22Rv1 (cell line): ENCODE measurements around the gene THAP4.
"Not testable (repeated sequence)": the region's sequence is repeated elsewhere in the genome, so short reads cannot be mapped to it uniquely, and the experiment has no call there.

ENCODE experiments used
- H3K27ac ChIP-seq: fragments of 450-650 bp; 2 replicates; pipeline ENCODE4 v1.5.1; 2017
- ZFX ChIP-seq: fragments of 450-650 bp; IDR thresholded peaks from 2 replicates; pipeline ENCODE4 v1.6.1; 2017; ENCODE audit warnings: antibody characterized with exemption, borderline replicate concordance
- TF ChIP-seq, protein P1 (sequence below): fragments of 450-650 bp; IDR thresholded peaks from 2 replicates; pipeline ENCODE4 v1.5.1; 2017; ENCODE audit warnings: mild to moderate bottlenecking

The THAP4 gene

DNA sequence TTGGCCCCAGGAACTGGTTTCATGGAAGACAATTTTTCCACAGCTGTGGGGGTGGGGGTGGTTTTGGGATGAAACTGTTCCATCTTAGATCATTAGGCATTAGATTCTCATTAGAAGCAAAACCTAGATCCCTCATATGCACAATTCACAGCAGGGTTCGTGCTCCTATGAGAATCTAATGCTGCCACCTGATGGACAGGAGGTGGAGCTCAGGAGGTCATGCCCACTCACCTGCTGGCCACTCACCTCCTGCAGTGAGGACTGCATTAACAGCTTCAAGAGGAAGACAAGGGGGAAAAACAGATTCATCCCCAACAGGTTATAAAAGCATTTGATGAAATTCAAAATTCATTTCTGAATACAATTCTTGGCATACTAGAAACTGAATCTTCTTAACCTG, 38.5 kb downstream of the THAP4 start:
- TF ChIP-seq, protein P1, sequence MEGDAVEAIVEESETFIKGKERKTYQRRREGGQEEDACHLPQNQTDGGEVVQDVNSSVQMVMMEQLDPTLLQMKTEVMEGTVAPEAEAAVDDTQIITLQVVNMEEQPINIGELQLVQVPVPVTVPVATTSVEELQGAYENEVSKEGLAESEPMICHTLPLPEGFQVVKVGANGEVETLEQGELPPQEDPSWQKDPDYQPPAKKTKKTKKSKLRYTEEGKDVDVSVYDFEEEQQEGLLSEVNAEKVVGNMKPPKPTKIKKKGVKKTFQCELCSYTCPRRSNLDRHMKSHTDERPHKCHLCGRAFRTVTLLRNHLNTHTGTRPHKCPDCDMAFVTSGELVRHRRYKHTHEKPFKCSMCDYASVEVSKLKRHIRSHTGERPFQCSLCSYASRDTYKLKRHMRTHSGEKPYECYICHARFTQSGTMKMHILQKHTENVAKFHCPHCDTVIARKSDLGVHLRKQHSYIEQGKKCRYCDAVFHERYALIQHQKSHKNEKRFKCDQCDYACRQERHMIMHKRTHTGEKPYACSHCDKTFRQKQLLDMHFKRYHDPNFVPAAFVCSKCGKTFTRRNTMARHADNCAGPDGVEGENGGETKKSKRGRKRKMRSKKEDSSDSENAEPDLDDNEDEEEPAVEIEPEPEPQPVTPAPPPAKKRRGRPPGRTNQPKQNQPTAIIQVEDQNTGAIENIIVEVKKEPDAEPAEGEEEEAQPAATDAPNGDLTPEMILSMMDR = peak; percentile 54
- no peak for TF ChIP-seq ZFX
- H3K27ac ChIP-seq = no peak overlapping the region

DNA sequence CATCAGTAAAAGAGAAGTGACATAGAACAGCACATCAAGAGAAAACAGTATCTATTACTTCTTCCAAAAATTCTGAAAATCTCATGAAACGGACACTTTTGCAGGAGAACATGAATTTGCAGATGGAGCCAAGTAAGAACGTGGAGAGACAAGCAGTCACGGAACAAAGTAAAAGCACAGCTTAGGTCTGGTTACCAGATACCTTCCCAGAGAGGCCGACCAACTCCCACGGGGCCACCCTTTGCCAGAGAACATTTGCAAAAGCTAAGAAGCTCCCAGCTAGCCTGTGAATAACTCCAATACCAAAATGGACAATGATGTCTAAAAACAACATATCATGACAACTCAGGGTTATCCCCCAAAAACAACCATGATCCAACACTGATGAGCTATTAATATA, 38.9 kb downstream of the THAP4 start:
- H3K27ac ChIP-seq = no peak overlapping the region
- TF ChIP-seq ZFX = no peak
- TF ChIP-seq, protein P1 = no peak

DNA sequence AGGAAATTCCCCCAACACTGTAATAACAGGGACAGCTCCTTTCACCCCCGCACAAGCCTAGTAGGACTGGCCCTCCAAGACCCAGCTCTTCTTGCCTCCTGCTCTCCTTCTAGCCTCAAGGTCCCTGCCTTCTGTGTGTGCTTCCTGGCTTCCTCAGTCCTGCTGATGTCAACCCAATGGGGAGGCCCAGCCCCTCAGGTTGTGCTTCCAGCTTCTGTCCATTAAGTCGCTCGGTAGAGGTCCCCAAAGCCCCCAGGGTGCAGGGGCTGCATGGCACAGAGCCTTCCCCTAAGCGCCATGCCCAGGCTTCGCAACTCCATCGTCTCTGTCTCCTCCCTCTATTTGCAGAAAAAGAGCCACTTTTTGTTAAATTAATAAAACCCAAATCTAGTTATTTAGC, 39.4 kb downstream of the THAP4 start:
- no peak overlapping the region for H3K27ac ChIP-seq
- TF ChIP-seq, protein P1 = no peak
- TF ChIP-seq ZFX = no peak

DNA sequence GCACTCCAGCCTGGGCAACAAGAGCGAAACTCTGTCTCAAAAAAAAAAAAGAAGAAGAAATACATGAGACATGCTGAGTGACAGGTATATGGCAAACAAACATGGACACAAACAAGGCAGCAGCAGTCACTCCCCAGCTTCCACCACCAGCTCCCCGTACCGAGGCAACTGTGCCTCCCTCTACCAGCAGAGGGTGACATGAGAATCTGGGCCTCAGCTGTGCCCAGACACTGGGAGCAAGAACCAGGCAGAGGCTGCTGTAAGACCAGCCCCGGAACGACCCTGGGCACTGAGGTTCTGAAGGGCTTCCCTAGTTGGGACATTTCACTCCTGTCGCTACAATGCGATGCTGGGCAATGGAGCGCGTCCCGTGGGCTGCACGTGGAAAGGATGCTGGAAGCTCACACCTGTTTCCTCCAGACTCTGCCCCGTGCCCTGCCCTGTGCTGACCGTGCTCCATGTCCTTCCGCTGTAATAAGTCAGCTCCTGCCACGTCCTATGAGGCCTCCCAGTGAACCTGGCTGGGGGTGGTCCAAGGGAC, 41.3 kb downstream of the THAP4 start:
- TF ChIP-seq, protein P1 = peak; percentile 40
- TF ChIP-seq ZFX = no peak

DNA sequence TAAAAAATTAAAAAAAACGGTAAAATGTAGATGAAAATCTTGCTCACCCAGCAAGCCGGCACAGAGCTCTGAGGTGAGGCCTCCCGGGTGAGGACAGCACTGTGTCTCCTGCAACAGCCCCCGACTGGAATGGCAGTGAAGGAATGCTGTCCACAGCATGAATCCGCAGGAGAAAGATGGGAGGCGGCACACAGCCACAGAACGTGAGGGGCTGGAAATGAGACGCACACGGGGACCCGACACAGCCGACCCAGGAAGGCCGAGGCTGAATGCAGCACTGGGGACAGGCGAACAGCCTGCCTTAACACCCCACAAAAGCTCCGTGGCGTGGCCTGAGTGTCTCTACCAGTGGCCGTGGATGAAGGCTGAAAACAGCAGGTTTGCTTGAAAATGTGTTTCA, 43.7 kb downstream of the THAP4 start:
- TF ChIP-seq, protein P1 = no peak
- TF ChIP-seq ZFX = no peak
- no peak overlapping the region for H3K27ac ChIP-seq

More for the DNA sequence above, 41.3 kb downstream of the THAP4 start:
- H3K27ac ChIP-seq = no peak overlapping the region

DNA sequence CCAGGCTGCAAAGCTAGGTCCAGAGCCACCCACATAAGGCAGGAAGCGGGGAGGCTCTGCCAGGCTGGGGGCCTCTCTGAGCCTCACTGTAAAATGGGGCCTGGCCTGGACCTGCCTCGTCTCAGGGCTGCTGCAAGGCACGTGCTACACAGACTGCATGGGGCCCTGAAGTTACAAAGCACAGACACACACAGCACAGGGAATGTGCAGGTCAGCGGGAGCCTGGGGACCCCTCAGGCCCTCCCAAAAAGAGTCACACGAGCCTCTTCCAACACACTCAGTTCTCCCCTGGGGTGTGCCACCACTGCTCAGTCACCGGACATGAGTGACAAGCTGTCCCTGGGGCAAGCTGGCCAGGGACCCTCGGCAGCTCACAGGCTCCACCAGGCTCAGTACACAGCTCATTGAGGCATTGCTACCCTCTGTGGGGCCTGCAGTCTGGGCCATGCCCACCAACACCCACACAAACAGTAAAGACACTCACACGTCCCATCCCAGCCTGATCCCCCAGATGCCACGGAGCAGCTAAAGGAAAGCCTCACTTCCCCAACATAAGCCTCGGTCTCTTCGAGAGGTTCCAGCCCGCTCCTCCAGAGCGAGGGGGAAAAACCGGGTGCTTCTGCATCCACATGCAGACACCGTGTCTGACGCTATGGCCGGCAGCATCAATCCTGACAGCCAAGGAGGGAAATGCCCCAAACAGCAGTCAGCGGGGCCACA, 44.7 kb downstream of the THAP4 start:
- TF ChIP-seq, protein P1 = no peak
- TF ChIP-seq ZFX = no peak
- no peak overlapping the region for H3K27ac ChIP-seq

DNA sequence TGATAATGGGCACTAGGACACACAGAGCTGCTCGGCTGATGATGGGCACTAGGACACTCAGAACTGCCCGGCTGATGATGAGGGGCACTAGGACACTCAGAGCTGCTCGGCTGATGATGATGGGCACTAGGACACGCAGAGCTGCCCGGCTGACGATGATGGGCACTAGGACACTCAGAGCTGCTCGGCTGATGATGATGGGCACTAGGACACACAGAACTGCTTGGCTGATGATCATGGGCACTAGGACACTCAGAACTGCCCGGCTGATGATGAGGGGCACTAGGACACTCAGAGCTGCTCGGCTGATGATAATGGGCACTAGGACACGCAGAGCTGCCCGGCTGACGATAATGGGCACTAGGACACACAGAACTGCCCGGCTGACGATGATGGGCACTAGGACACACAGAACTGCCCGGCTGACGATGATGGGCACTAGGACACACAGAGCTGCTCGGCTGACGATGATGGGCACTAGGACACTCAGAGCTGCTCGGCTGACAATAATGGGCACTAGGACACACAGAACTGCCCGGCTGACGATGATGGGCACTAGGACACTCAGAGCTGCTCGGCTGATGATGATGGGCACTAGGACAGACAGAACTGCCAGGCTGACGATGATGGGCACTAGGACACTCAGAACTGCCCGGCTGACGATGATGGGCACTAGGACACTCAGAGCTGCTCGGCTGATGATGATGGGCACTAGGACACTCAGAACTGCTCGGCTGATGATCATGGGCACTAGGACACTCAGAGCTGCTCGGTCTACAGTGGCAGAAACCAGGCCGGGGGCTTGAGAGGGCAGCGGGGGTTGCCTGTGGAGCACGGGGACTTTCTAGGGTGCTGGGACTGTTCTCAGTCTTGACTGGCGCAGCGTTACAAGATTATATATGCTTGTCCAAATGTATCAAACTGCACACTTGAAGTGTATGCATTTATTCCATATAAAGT, 46.2 kb downstream of the THAP4 start:
- not testable (repeated sequence) for H3K27ac ChIP-seq

DNA sequence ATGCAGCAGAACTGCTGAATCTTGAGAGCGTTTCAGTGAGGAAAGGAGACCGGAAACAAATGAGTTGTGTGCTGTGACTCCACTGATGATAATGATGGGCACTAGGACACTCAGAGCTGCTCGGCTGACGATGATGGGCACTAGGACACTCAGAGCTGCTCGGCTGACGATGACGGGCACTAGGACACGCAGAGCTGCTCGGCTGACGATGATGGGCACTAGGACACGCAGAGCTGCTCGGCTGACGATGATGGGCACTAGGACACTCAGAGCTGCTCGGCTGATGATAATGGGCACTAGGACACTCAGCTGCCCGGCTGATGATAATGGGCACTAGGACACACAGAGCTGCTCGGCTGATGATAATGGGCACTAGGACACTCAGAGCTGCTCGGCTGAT, 47.1 kb downstream of the THAP4 start:
- H3K27ac ChIP-seq = not testable (repeated sequence)
